Left ventricle myocardium superior (tissue), 1 donor: Measurements from ENCODE around the gene KIAA0232. TPM values are rescaled to one million over a fixed set of nuclear protein-coding genes. Genes with fewer than 3 reads are reported as not detected.
A peak's percentile ranks its signal among the peaks of the same experiment; 100 is the strongest.
"Not testable (repeated sequence)": the region's sequence is repeated elsewhere in the genome, so short reads cannot be mapped to it uniquely, and the experiment has no call there.

ENCODE experiments used
- ATAC-seq: fragments of 200-7000 bp; cut with Tn5 transposase; one replicate; pipeline ENCODE4 v1.9.1; 2020; ENCODE audit warnings: mild to moderate bottlenecking, moderate library complexity
- DNase-seq: peaks from one replicate; pipeline ENCODE4 v3.0.0-alpha.2; 2020
- intact Hi-C: fragments of 100-400 bp; cut with micrococcal nuclease; formaldehyde crosslinking; loops from one replicate; pipeline ENCODE4 v1.11.0; 2022
- total RNA-seq: library from RNA; stranded (reverse); fragmentation: NEBNext Ultra II Directional; extraction: Animal tissue kit (Norgen Biotek cat#: 25700); gene quantifications from one replicate; pipeline ENCODE4 v1.2.1, GENCODE V29; 2021
- donor health status: DM: no; HTN: yes; CAD: no; lungs with severe emphysema.

Gene KIAA0232
- total RNA-seq, 1 donor from 2014 or later, result 79.8 TPM

DNA sequence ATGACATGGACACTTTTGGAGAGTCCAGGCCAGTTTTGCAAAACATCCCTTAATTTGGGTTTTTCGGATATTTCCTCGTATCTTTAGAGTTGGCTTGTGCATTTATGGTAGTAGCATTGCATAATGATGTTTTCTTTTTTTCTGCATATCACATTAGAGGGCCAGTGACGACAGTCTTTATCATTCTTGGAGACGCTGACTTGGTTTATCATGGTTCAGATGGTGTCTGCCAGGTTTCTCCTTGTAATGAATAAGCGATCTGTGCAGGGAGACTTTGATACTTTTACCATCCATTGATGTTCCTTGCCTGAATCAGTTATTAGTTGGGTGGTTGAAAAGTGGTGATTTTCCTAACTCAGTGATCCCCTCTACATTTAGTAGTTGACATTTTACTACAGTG is 46.6 kb downstream of the KIAA0232 start:
- DNase-seq (no peak), ATAC-seq (peak; percentile 43)
- intact Hi-C loops, result no loop called here

DNA sequence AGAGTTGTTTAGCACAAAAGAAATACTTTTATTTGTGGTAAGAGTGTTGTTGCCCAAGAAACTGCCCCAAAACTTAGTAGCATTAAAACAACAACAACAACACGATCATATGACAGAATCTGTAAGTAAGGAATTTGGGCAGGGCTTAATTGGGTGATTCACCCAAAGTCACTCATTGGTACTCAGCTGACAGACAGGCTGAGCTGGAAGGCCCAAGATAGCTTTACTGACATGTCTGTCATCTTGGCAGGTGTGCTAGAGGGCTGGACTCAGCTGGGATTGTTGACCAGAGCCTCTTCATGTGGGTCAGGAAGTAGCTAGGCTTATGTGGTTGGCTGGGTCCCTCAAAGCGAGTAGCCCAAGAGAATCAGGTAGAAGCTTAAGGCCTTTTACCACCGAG is 52.3 kb downstream of the KIAA0232 start:
- intact Hi-C loops, result no loop called here
- ATAC-seq (peak; percentile 52), DNase-seq (no peak)

DNA sequence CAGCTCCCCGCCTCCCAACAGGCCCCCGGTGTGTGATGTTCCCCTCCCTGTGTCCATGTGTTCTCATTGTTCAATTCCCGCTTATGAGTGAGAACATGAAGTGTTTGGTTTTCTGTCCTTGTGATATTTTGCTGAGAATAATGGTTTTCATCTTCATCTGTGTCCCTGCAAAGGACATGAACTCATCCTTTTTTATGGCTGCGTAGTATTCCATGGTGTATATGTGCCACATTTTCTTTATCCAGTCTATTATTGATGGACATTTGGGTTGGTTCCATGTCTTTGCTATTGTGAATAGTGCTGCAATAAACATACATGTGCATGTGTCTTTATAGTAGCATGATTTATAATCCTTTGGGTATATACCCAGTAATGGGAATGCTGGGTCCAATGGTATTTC is 53.1 kb downstream of the KIAA0232 start:
- intact Hi-C loops, ATAC-seq, DNase-seq: not testable (repeated sequence)

- intact Hi-C loops, DNase-seq, ATAC-seq: not testable (repeated sequence)
Measured at GRCh38 chr4:6837106-6837505, 54.6 kb downstream of the KIAA0232 start.

DNA sequence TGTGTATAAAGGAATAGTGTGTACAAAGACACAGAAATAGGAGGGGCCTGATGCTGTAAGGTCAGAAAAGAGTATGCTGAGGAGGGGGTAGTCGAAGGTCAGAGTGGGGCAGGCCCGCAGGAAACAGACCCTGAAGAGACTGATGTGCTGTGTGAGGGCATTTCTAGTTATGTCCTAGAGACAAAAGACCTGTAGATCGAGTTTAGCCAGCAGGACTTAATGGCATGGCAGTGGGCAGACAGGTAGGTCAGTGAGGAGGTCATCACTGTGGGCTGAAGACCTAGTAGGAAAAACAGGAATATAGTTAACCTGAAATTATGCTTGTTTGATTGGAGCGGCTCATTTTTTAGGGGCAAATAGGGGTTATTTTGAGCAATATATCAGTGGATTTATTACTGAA is 57.1 kb downstream of the KIAA0232 start:
- ATAC-seq, result peak; percentile 18
- no peak for DNase-seq
- intact Hi-C loops, result no loop called here

GRCh38 chr4:6840062-6840976 is 57.8 kb downstream of the KIAA0232 start:
- peak; percentile 91 for ATAC-seq
- no peak for DNase-seq
- intact Hi-C loops, result no loop called here

- ATAC-seq, result no peak
- intact Hi-C loops, result no loop called here
- no peak for DNase-seq
Measured at GRCh38 chr4:6845027-6845426, 62.5 kb downstream of the KIAA0232 start.

GRCh38 chr4:6845574-6845973 is 63.0 kb downstream of the KIAA0232 start:
- DNase-seq (no peak), ATAC-seq (no peak)
- intact Hi-C loops, result no loop called here

DNA sequence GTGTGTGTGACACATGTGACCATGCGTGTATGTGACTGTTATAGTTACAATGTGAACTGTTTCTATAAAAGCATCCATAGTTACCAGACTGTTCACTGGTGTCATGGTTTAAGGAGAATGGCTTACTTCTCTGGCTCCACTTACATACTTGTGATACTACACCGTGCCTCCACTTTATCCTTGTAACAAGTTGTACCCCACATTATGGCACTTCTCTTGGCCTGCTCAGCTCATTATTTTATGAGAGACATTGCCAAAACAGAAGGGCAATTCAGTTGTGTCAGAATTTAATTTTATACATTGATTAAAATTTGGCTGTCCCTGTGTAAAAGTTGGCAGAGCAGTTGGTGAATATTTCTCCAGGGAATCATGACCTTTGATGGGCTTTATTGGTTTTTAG is 64.7 kb downstream of the KIAA0232 start:
- DNase-seq (no peak), ATAC-seq (peak; percentile 77)
- intact Hi-C loops, result no loop called here

- intact Hi-C loops, result no loop called here
- ATAC-seq, result peak; percentile 51
Measured at GRCh38 chr4:6848717-6849305, 66.3 kb downstream of the KIAA0232 start.

DNA sequence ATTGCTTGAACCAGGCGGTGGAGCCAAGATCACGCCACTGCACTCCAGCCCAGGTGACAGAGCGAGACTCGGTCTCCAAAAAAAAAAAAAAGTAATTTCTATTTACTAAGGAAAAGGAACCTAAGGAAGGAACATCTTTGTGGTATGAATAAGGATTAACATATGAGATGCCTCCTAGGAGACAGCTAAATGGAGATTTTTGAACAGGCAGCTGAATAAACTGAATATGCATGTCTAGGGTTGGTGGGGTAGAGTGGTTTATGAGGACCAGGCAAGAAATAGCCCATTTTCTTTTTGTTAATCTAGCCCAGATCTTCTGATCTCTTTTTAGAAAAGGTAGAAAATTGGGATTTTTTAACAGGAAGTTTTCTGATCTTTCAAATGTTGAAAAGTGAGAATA is 67.2 kb downstream of the KIAA0232 start:
- intact Hi-C loops, result no loop called here
- ATAC-seq (no peak), DNase-seq (no peak)

More at GRCh38 chr4:6848717-6849305, 66.3 kb downstream of the KIAA0232 start:
- DNase-seq, result no peak

DNA sequence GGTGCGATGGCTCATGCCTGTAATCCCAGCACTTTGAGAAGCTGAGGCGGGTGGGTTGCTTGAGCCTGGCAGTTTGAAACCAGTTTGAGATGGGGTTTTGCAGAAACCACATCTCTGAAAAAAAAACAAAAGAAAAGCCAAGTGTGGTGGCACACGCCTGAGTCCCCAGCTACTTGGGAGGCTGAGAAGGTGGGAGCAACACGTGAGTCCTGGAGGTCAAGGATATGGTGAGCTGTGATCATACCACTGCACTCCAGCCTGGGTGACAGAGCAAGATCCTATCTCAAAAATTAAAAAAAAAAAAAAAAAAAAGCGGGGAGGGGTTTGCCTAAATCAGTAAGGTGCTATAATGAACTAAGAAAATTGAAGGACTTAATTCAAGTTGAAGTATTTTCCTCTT is 68.9 kb downstream of the KIAA0232 start:
- intact Hi-C loops, result no loop called here
- DNase-seq, result no peak
- ATAC-seq, result no peak

DNA sequence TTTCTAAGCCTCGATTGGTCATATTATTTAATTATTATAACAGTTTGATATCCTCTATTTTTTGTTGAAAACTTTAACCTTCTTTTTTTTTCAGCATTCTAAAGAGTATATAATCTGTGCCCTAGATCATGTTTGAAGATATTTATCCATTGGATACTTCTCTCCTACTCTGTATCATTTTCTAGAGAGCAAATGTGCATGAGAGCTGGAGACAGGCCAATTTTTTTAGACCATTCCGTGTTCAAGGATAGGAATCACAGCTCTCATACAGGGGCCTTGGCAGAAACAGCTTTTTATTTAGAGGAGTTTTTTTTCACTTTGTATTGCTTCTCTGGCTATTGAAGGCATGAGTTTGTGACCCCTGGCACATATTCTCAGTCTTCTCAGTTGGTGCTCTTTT is 69.4 kb downstream of the KIAA0232 start:
- ATAC-seq, result no peak
- DNase-seq, result no peak
- intact Hi-C loops, result no loop called here

GRCh38 chr4:6852582-6852981 is 70.1 kb downstream of the KIAA0232 start:
- no peak for DNase-seq
- no peak for ATAC-seq
- intact Hi-C loops, result no loop called here

DNA sequence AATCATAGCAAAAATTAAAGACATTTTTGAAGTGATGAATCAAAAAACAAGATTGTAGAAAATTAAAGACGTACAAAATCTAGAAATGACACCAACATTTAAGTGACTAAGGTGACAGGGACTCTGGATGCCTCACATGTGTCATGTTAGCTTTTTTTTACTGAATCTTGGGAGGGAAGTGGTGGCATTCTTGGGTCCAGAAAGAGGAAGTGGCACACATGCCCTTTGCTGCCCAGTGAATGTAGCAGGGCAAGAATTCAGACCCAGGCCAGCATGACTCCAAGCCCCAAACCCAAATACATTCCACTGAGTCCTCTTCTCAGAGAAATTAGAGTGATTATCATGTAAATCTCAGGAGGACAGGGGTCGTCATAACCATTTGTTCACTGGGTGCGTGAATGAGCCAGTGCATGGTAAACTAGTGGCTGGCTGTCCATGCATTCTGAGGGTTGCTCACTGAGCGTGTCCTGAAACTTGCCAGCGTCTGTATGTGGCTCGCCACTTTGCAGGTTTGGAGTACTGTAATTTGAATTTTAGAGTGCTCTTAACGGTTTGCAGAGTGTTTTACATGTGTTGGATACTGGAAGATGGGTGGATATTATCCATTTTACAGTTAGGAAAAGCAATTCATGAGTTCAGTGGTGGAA is 71.7 kb downstream of the KIAA0232 start:
- no peak for DNase-seq
- peak; percentile 15 for ATAC-seq
- intact Hi-C loops, result no loop called here

GRCh38 chr4:6855692-6856297 is 73.3 kb downstream of the KIAA0232 start:
- DNase-seq, result no peak
- ATAC-seq, result peak; percentile 84
- intact Hi-C loops, result no loop called here

DNA sequence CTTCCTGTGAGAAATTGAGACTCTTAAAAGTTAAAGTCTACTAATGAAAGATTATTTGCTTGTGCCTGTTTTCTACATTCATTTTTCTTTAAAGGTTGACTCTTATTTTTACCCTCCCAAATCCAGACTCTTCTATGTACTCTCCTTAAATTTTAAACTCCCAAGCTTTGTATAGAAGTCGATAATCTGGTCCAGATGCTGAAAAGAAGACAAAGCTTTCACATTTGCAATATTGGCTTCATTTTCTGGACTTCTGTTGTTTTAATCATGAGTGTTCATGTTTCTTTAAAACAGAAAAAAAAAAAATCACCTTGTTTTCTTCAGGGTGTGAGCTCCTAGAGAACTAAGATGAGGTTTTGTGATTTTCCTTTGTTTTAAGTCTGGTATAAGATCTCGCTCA is 73.9 kb downstream of the KIAA0232 start:
- intact Hi-C loops, result no loop called here
- no peak for DNase-seq

GRCh38 chr4:6857009-6857882 is 74.7 kb downstream of the KIAA0232 start:
- ATAC-seq, result peak; percentile 47
- intact Hi-C loops, result no loop called here
- no peak for DNase-seq

More for the DNA sequence above, 73.9 kb downstream of the KIAA0232 start:
- no peak for ATAC-seq

DNA sequence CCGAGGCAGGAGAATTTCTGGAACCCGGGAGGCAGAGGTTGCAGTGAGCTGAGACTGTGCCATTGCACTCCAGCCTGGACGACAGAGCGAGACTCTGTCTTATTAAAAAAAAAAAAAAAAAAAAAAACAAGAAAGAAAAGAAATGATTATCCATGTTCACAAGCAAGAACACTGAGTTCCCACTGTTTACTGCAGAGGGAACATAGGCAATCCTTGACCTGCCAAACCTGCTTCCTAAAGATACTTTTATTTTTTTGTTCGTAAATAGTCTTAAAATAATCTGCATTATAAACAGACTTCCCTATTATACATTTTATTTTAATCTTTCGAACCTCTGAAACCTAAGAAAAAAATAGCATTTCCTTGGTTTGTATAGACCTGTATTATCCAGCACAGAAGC is 76.5 kb downstream of the KIAA0232 start:
- no peak for DNase-seq
- no peak for ATAC-seq
- intact Hi-C loops, result no loop called here
